WTC11 (cell line): Measurements from ENCODE around the gene TMEM18. TPM values are rescaled to one million over a fixed set of nuclear protein-coding genes. Genes with fewer than 3 reads are reported as not detected.
"Not testable (repeated sequence)": the region's sequence is repeated elsewhere in the genome, so short reads cannot be mapped to it uniquely, and the experiment has no call there.

Experiments
- ATAC-seq: fragments of 200-7000 bp; cut with Tn5 transposase; 2 replicates; pipeline ENCODE4 v1.10.0; 2021; ENCODE audit warnings: mild to moderate bottlenecking, moderate library complexity
- CTCF ChIA-PET: fragments of 300-600 bp; sonication (Branson Sonifier 250); formaldehyde crosslinking; loops from one replicate; lab custom pipeline; 2021; ENCODE audit warnings: antibody characterized with exemption; lab: Charles Lee
- POLR2A ChIA-PET: fragments of 350-600 bp; sonication (Branson Sonifier 250); formaldehyde crosslinking; loops from one replicate; lab custom pipeline; 2021; ENCODE audit warnings: antibody characterized with exemption; lab: Charles Lee
- DNase-seq: peaks from one replicate; pipeline ENCODE4 v3.0.0; 2021; ENCODE audit warnings: low spot score
- H3K27ac Mint-ChIP-seq: 2 replicates; pipeline ENCODE4 v1.8.0; 2021; ENCODE audit warnings: mixed read lengths
- H3K27me3 Mint-ChIP-seq: 2 replicates; pipeline ENCODE4 v1.8.0; 2021; ENCODE audit warnings: low read depth, mild to moderate bottlenecking, moderate library complexity, mixed read lengths
- H3K36me3 Mint-ChIP-seq: 2 replicates; pipeline ENCODE4 v1.8.0; 2021; ENCODE audit warnings: mixed read lengths
- H3K4me1 Mint-ChIP-seq: 2 replicates; pipeline ENCODE4 v1.8.0; 2022; ENCODE audit warnings: mixed read lengths
- H3K4me3 Mint-ChIP-seq: 2 replicates; pipeline ENCODE4 v1.8.0; 2021; ENCODE audit warnings: mild to moderate bottlenecking, moderate library complexity, mixed read lengths
- H3K9me3 Mint-ChIP-seq: 2 replicates; pipeline ENCODE4 v1.8.0; 2021; ENCODE audit warnings: mixed read lengths
- AFF4 ChIP-seq: sonication (generic); formaldehyde crosslinking; IDR thresholded peaks from 2 replicates; pipeline ENCODE4 v1.8.1; 2023; ENCODE audit warnings: mild to moderate bottlenecking, missing genetic modification reagents, borderline replicate concordance
- ATF3 ChIP-seq: sonication (generic); formaldehyde crosslinking; conservative IDR thresholded peaks from 2 replicates; pipeline ENCODE4 v1.8.1; 2022; ENCODE audit warnings: mild to moderate bottlenecking, missing genetic modification reagents
- CBFB ChIP-seq: sonication (generic); formaldehyde crosslinking; IDR thresholded peaks from 2 replicates; pipeline ENCODE4 v1.8.1; 2022; ENCODE audit warnings: mild to moderate bottlenecking, low read depth, missing genetic modification reagents
- CTCF ChIP-seq: fragments of 200-600 bp; IDR thresholded peaks from 2 replicates; pipeline ENCODE4 v1.8.0; 2022; ENCODE audit warnings: antibody characterized with exemption
- ELF4 ChIP-seq: sonication (generic); formaldehyde crosslinking; IDR thresholded peaks from 2 replicates; pipeline ENCODE4 v1.8.1; 2022; ENCODE audit warnings: low read depth, mild to moderate bottlenecking, moderate library complexity, missing genetic modification reagents
- EMX1 ChIP-seq: fragments of 250-450 bp; sonication (Bioruptor Pico); IDR thresholded peaks from 2 replicates; pipeline ENCODE4 v1.8.0; 2021; ENCODE audit warnings: mild to moderate bottlenecking
- ESRRA ChIP-seq: sonication (generic); formaldehyde crosslinking; IDR thresholded peaks from 2 replicates; pipeline ENCODE4 v1.8.1; 2022; ENCODE audit warnings: mild to moderate bottlenecking, missing genetic modification reagents, borderline replicate concordance
- GABPB1 ChIP-seq: sonication (generic); formaldehyde crosslinking; IDR thresholded peaks from 2 replicates; pipeline ENCODE4 v1.8.1; 2023; ENCODE audit warnings: mild to moderate bottlenecking, missing genetic modification reagents
- JAZF1 ChIP-seq: fragments of 250-450 bp; sonication (Bioruptor Pico); IDR thresholded peaks from 2 replicates; pipeline ENCODE4 v1.9.0; 2021; ENCODE audit warnings: moderate library complexity, mild to moderate bottlenecking, inconsistent platforms
- JUN ChIP-seq: sonication (generic); formaldehyde crosslinking; IDR thresholded peaks from 2 replicates; pipeline ENCODE4 v1.8.0; 2023; ENCODE audit warnings: mild to moderate bottlenecking, missing genetic modification reagents
- KAT7 ChIP-seq: sonication (generic); formaldehyde crosslinking; IDR thresholded peaks from 2 replicates; pipeline ENCODE4 v1.8.1; 2023; ENCODE audit warnings: missing genetic modification reagents, mild to moderate bottlenecking, borderline replicate concordance
- MXD4 ChIP-seq: fragments of 250-450 bp; sonication (Bioruptor Pico); IDR thresholded peaks from 2 replicates; pipeline ENCODE4 v1.8.0; 2021; ENCODE audit warnings: mild to moderate bottlenecking, moderate library complexity, borderline replicate concordance
- NR1H2 ChIP-seq: sonication (generic); formaldehyde crosslinking; IDR thresholded peaks from 2 replicates; pipeline ENCODE4 v1.9.0; 2021; ENCODE audit warnings: mild to moderate bottlenecking, moderate library complexity, missing genetic modification reagents
- PREB ChIP-seq: sonication (generic); formaldehyde crosslinking; IDR thresholded peaks from 2 replicates; pipeline ENCODE4 v1.8.1; 2022; ENCODE audit warnings: mild to moderate bottlenecking, missing genetic modification reagents, moderate library complexity, borderline replicate concordance
- RELA ChIP-seq: sonication (generic); formaldehyde crosslinking; IDR thresholded peaks from 2 replicates; pipeline ENCODE4 v1.8.1; 2022; ENCODE audit warnings: missing genetic modification reagents, mild to moderate bottlenecking, borderline replicate concordance
- ZMAT4 ChIP-seq: fragments of 250-450 bp; sonication (Bioruptor Pico); IDR thresholded peaks from 2 replicates; pipeline ENCODE4 v1.9.0; 2021; ENCODE audit warnings: mild to moderate bottlenecking
- ZNF121 ChIP-seq: sonication (generic); formaldehyde crosslinking; IDR thresholded peaks from 2 replicates; pipeline ENCODE4 v1.8.0; 2023; ENCODE audit warnings: missing genetic modification reagents
- ZNF138 ChIP-seq: sonication (generic); formaldehyde crosslinking; conservative IDR thresholded peaks from 2 replicates; pipeline ENCODE4 v1.8.1; 2022; ENCODE audit warnings: mild to moderate bottlenecking, moderate library complexity, missing genetic modification reagents
- ZNF232 ChIP-seq: sonication (generic); formaldehyde crosslinking; IDR thresholded peaks from 2 replicates; pipeline ENCODE4 v1.8.0; 2022; ENCODE audit warnings: mild to moderate bottlenecking, missing genetic modification reagents
- ZNF425 ChIP-seq: fragments of 250-450 bp; sonication (Bioruptor Pico); conservative IDR thresholded peaks from 2 replicates; pipeline ENCODE4 v1.9.0; 2021; ENCODE audit warnings: mild to moderate bottlenecking
- total RNA-seq: library from RNA; stranded (reverse); gene quantifications from 3 replicates; pipeline ENCODE4 v1.2.3, GENCODE V29; 2021

TMEM18 gene
- total RNA-seq, 1 experiment from 2014 or later: 24.0 TPM

- TF ChIP-seq GABPB1: no peak
- no peak for TF ChIP-seq EMX1 (CRISPR knock-in tag)
- no peak for TF ChIP-seq JUN (CRISPR knock-in tag)
- TF ChIP-seq CBFB: no peak
- TF ChIP-seq NR1H2 (CRISPR knock-in tag): no peak
- TF ChIP-seq ZNF425 (CRISPR knock-in tag): no peak
- TF ChIP-seq ESRRA (CRISPR knock-in tag): no peak
- TF ChIP-seq RELA (CRISPR knock-in tag): no peak
- TF ChIP-seq, all 79 proteins: peak for 0
These were observed 32.0 kb upstream of the TMEM18 start (continued) for GRCh38 chr2:709138-709765.

GRCh38 chr2:708667-709066 is 31.5 kb upstream of the TMEM18 start:
- H3K27me3 Mint-ChIP-seq: peaks cover 14% of the 10 kb centered on the region

GRCh38 chr2:705971-706511 is 28.8 kb upstream of the TMEM18 start:
- Mint-ChIP-seq H3K4me1 (peaks cover 3% of the 10 kb centered on the region), H3K36me3 (peaks cover 4% of the 10 kb centered on the region; the same call in 1 of the 2 replicates), H3K27me3 (peaks cover 14% of the 10 kb centered on the region), H3K27ac (no peak overlapping the region), H3K9me3 (peaks cover 16% of the 10 kb centered on the region), H3K4me3 (no peak overlapping the region)
- DNase-seq (no peak), ATAC-seq (no peak)
- TF ChIP-seq PREB (CRISPR knock-in tag): no peak
- no peak for TF ChIP-seq MXD4 (CRISPR knock-in tag)
- no peak for TF ChIP-seq JAZF1 (CRISPR knock-in tag)
- no peak for TF ChIP-seq ELF4 (CRISPR knock-in tag)
- TF ChIP-seq ZNF232 (CRISPR knock-in tag): no peak
- no peak for TF ChIP-seq EMX1 (CRISPR knock-in tag)
- TF ChIP-seq NR1H2 (CRISPR knock-in tag): no peak
- no peak for TF ChIP-seq ZMAT4 (CRISPR knock-in tag)
- TF ChIP-seq KAT7 (CRISPR knock-in tag): no peak
- TF ChIP-seq RELA (CRISPR knock-in tag): no peak
- no peak for TF ChIP-seq ZNF138 (CRISPR knock-in tag)
- TF ChIP-seq CTCF: no peak
- no peak for TF ChIP-seq AFF4
- TF ChIP-seq ZNF121: no peak
- CTCF ChIA-PET: no interaction called here
- POLR2A ChIA-PET: interaction anchor here (0.6 kb wide), 1 partner anchor 7 kb away, joined by 3 read pairs; no protein-coding TSS in a partner anchor

More at GRCh38 chr2:708667-709066, 31.5 kb upstream of the TMEM18 start:
- H3K4me3 Mint-ChIP-seq: no peak overlapping the region
- peaks cover 16% of the 10 kb centered on the region for H3K9me3 Mint-ChIP-seq
- no peak for DNase-seq
- ChIA-PET CTCF (no interaction called here), POLR2A (no interaction called here)
- H3K36me3 Mint-ChIP-seq: peaks cover 4% of the 10 kb centered on the region; the same call in 1 of the 2 replicates
- TF ChIP-seq JAZF1 (CRISPR knock-in tag) (no peak), ATF3 (CRISPR knock-in tag) (no peak), MXD4 (CRISPR knock-in tag) (no peak)
- no peak overlapping the region for H3K27ac Mint-ChIP-seq
- H3K4me1 Mint-ChIP-seq: peaks cover 3% of the 10 kb centered on the region
- ATAC-seq: peak; percentile 20; the same call in 1 of the 2 replicates

- CTCF ChIA-PET, DNase-seq, POLR2A ChIA-PET, H3K4me3 Mint-ChIP-seq, ATAC-seq, H3K36me3 Mint-ChIP-seq, H3K27ac Mint-ChIP-seq, H3K4me1 Mint-ChIP-seq: not testable (repeated sequence)
- Mint-ChIP-seq H3K9me3 (peaks cover 19% of the 10 kb centered on the region), H3K27me3 (peaks cover 11% of the 10 kb centered on the region)
These were observed 25.6 kb upstream of the TMEM18 start for GRCh38 chr2:702765-703164.
